ENCODE data around the gene PRKCH. TPM values are rescaled to one million over a fixed set of nuclear protein-coding genes. Genes with fewer than 3 reads are reported as not detected.
"Not testable (repeated sequence)": the region's sequence is repeated elsewhere in the genome, so short reads cannot be mapped to it uniquely, and the experiment has no call there.

Gene PRKCH
- total RNA-seq, 2 donors from 2014 or later, result 24.6 to 73.6 TPM

GRCh38 chr14:61527325-61528100 is 206.1 kb downstream of the PRKCH start:
- DNase-seq (ENCODE audit: low spot score), result no peak
- Histone ChIP-seq H3K9me3 (no peaks in the 10 kb centered on the region), H3K36me3 (no peaks in the 10 kb centered on the region), H3K4me3 (no peak overlapping the region), H3K27ac (peak overlapping the region; percentile 88 to 89), H3K27me3 (replicated peaks; ENCODE audit: insufficient read depth) (no peaks in the 10 kb centered on the region), H3K4me1 (ENCODE audit: control insufficient read depth in 1 of 2, low read depth in 2 of 2) (peaks cover 44 to 70% of the 10 kb centered on the region in 2 donors)
- TF ChIP-seq CTCF (IDR thresholded peaks at IDR 0.05), result no peak
- ATAC-seq (ENCODE audit: insufficient number of reproducible peaks, low FRiP score, low read depth), result no peak

- Histone ChIP-seq H3K9me3 (no peaks in the 10 kb centered on the region), H3K4me3 (no peak overlapping the region), H3K4me1 (ENCODE audit: control insufficient read depth in 1 of 2, low read depth in 2 of 2) (peaks cover 41 to 62% of the 10 kb centered on the region in 2 donors), H3K36me3 (no peaks in the 10 kb centered on the region), H3K27me3 (replicated peaks; ENCODE audit: insufficient read depth) (no peaks in the 10 kb centered on the region), H3K27ac (no peak overlapping the region)
- TF ChIP-seq CTCF (IDR thresholded peaks at IDR 0.05), result no peak
- no peak for ATAC-seq (ENCODE audit: insufficient number of reproducible peaks, low FRiP score, low read depth)
- DNase-seq (ENCODE audit: low spot score), result no peak
Measured at GRCh38 chr14:61528591-61529021, 207.2 kb downstream of the PRKCH start.

GRCh38 chr14:61529360-61529759 is 208.0 kb downstream of the PRKCH start:
- not testable (repeated sequence) for H3K27ac ChIP-seq; H3K27me3 ChIP-seq (replicated peaks; ENCODE audit: insufficient read depth); DNase-seq (ENCODE audit: low spot score); H3K4me3 ChIP-seq; ATAC-seq (ENCODE audit: insufficient number of reproducible peaks, low FRiP score, low read depth); H3K9me3 ChIP-seq; H3K36me3 ChIP-seq
- peaks cover 34 to 55% of the 10 kb centered on the region in 2 donors for H3K4me1 ChIP-seq (ENCODE audit: control insufficient read depth in 1 of 2, low read depth in 2 of 2)

- H3K27ac ChIP-seq, result no peak overlapping the region
- no peaks in the 10 kb centered on the region for H3K9me3 ChIP-seq
- ATAC-seq (ENCODE audit: insufficient number of reproducible peaks, low FRiP score, low read depth) (no peak), DNase-seq (ENCODE audit: low spot score) (no peak)
- H3K4me1 ChIP-seq (ENCODE audit: control insufficient read depth in 1 of 2, low read depth in 2 of 2), result peaks cover 24 to 45% of the 10 kb centered on the region in 2 donors
- H3K36me3 ChIP-seq, result no peaks in the 10 kb centered on the region
- no peak overlapping the region for H3K4me3 ChIP-seq
- TF ChIP-seq CTCF (IDR thresholded peaks at IDR 0.05), result no peak
- no peaks in the 10 kb centered on the region for H3K27me3 ChIP-seq (replicated peaks; ENCODE audit: insufficient read depth)
Measured at GRCh38 chr14:61530296-61530695, 208.9 kb downstream of the PRKCH start.

- H3K27ac ChIP-seq, result no peak overlapping the region
- H3K4me3 ChIP-seq, result no peak overlapping the region
- no peak for DNase-seq (ENCODE audit: low spot score)
- no peak for TF ChIP-seq CTCF (IDR thresholded peaks at IDR 0.05)
- H3K9me3 ChIP-seq, result no peaks in the 10 kb centered on the region
- ATAC-seq (ENCODE audit: insufficient number of reproducible peaks, low FRiP score, low read depth), result no peak
- no peaks in the 10 kb centered on the region for H3K36me3 ChIP-seq
- no peaks in the 10 kb centered on the region for H3K27me3 ChIP-seq (replicated peaks; ENCODE audit: insufficient read depth)
- H3K4me1 ChIP-seq (ENCODE audit: control insufficient read depth in 1 of 2, low read depth in 2 of 2), result peaks cover 18 to 39% of the 10 kb centered on the region in 2 donors
Measured at GRCh38 chr14:61530896-61531295, 209.5 kb downstream of the PRKCH start.

Measured in thoracic aorta (tissue), 2 donors.